Measurements from ENCODE around the gene KCNQ1OT1. TPM values are rescaled to one million over a fixed set of nuclear protein-coding genes. Genes with fewer than 3 reads are reported as not detected.

Gene KCNQ1OT1
- polyA plus RNA-seq, 3 donors, result 0.69 to 0.78 (median 0.76) TPM

- DNase-seq (ENCODE audit: low read depth in 3 of 3, low spot score in 2 of 3), result no peak
These were observed 38.1 kb upstream of the KCNQ1OT1 start for GRCh38 chr11:2737866-2738265.

DNA sequence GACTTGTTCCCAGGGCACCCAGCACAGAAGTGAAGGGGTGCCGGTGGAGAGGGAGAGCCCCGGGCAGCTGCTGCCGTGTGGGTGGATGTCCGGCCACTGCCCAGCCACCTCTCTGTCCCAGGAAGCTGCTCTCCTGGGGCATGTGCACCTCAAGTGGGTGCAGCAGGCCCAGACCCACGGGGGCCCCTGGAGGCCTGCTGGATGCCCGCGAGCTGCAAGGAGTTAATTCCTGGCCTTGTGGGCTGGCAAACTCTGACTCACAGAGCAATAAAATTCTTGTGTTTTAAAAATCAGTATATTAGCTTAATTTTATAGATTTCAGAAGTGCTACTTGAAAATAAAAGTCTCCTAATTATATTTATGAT is 37.4 kb upstream of the KCNQ1OT1 start:
- DNase-seq (ENCODE audit: low read depth in 3 of 3, low spot score in 2 of 3), result no peak

DNA sequence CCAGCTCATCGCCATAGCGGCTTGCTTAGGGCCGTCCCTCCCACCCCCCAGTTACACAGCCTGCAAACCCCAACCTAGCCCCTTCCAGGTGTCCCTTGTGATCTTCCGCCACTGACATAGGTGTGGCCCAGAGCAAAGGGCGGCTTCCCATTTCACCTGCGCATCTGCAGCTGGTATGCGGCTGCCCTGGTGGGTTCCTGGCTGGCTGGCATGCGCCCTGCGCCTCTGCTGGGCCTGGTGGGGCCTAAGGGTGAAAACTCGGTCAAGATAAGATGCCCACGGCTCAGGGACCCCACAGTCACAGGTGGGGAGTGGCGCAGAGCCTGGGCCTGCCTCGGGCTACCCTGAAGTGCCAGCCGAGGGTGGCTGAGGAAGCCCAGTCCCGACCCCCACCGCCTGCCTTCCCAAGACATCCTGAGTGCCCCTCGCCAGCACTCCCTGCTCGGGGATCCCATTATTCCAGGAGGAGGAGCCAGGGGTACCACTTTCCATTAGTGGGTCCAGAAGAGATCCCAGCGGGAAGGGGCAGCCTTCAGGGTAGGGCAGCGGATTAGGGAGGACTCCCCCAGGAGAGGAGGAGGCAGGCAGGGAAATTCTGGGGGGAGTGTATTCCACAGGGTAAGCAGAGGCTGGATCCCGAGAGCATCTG is 36.9 kb upstream of the KCNQ1OT1 start:
- DNase-seq (ENCODE audit: low read depth in 3 of 3, low spot score in 2 of 3), result no peak

DNA sequence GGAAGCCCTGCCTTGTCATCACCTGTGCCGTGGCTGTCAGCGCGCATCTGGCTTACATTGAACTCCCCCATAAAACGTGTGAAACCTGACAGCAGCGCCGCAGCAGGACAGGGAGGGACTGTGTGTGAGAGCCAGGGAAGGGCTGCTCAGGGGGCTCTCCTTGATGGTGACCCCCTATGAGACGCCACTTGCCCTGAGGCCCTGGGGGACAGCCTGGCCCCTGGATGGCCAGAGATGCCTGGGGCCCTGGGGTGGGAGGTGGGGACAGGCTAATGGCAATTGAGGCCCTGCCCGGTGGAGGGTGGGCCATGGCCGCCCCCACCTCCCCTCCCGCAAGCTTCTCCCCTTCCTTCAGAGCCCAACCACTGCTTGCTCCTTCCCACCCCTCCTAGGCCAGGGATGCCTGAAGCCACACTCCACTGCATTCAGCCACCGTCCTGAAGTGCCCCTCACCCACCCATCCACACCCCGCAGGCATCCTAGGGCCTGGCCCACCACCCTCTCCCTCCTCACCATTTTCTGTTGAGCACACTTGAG is 35.3 kb upstream of the KCNQ1OT1 start:
- DNase-seq (ENCODE audit: low read depth in 3 of 3, low spot score in 2 of 3), result no peak

- no peak for DNase-seq (ENCODE audit: low read depth in 3 of 3, low spot score in 2 of 3)
These were observed 34.6 kb upstream of the KCNQ1OT1 start for GRCh38 chr11:2734181-2735052.

DNA sequence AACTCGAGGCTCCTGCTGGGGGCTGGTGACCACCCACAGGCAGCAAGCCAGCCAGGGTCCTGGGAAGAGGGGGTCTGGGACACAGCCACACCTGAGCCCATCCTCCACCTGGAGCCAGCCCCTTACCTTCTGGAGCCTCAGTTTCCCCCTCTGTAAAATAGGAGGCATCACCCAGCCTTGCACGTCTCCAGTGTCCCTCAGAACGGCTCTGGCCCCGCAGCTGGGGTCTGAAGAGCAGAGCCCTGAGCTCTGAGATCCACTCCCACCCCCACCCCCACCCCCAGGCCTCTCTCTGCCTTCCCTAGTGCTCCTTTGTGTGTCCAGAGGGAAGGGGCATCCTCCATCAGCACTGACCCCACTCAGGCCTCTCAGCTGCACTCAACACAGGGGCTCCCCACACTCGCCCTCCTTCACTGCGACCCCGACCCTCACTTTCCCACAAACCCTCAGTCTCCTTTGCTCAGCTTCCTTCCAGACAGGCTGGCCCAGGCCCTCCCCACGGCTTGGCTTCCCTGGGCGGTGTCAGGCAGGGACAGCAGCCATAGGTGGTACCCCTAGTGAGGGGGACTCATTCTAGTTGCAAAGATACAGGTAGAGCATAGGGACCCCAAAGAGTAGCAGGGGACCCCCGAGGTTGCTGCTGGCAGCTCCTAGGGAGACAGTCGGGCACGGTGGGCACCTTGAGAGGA is 33.3 kb upstream of the KCNQ1OT1 start:
- DNase-seq (ENCODE audit: low read depth in 3 of 3, low spot score in 2 of 3), result no peak

DNA sequence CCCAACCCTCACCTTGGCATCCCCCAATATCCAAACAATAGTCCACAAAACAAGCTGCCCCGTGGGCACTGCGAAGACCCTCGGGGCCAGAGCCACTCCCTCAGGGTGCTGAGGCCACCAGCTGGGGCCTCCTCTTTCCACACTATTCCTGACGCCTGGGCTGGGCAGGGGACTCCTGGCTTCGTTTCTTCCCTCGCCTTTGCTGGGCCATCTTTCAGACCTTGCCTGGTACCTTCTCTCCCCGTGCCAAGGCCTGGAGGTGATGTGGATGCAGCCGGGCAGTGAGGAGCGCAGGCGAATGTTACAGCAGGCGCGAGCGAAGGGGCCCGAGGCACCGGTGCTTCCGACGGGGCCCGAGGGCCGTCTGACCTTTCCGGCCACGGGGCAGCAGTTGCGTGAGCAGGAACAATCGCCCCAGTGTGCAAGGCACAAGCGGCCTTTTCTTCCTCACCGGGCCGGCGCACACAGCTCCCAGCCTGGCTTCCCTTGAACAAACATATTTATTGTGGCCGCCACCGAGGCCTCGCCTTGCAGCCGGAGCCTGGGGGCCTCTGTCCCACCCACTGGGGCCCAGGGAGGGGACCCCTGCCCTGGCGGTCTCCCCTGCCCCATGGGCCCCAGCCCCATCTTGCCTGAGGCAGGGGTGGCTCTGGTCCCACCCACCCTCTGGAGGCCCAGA is 32.6 kb upstream of the KCNQ1OT1 start:
- DNase-seq (ENCODE audit: low read depth in 3 of 3, low spot score in 2 of 3), result no peak

DNA sequence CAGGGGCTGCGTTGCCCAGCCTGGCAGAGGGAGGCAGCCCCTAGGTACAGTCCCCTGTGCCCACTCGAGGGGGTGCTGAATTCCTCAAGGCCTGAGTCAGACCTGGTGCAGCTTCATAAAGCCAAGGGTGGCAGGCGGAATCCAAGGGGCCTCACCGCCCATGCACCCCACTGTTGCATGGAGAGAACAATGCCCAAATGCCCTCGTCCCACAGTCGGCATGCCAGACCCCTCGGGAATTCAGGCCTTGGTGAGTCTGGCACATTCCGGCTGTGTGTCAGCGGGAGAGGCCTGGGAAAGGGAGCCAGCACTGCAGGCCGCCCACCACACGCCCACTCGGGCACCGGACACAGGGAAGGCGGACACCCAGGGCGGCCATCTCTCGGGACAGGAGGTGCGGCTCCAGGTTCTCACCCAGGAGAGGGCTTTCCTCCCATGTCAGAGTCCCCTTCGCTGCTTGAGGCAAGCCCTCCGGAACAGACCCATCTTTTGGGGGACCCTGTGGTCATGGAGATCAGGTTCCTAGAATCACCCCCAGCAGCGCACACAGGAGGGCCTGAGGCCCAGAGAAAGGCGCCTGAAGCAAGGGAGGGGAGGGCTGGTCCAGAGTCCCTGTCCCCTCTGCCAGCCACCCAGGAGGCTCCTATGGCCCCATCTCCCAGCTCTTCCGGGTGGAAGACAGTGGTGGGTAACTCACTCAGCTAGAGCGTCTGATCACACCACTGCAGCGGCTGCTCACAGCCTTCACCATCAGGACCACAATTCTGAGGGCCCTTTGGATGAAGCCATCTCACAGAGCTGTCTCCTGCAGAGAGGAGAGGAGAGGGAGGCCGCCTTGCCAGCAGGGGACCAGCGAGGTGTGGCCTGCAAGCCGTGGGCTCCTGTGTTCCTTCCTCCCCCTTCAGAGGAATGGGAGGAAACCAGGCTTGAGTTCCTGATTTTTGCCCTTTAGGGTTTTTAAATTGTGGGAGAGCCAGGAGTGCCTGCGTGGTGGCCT is 31.6 kb upstream of the KCNQ1OT1 start:
- no peak for DNase-seq (ENCODE audit: low read depth in 3 of 3, low spot score in 2 of 3)

DNA sequence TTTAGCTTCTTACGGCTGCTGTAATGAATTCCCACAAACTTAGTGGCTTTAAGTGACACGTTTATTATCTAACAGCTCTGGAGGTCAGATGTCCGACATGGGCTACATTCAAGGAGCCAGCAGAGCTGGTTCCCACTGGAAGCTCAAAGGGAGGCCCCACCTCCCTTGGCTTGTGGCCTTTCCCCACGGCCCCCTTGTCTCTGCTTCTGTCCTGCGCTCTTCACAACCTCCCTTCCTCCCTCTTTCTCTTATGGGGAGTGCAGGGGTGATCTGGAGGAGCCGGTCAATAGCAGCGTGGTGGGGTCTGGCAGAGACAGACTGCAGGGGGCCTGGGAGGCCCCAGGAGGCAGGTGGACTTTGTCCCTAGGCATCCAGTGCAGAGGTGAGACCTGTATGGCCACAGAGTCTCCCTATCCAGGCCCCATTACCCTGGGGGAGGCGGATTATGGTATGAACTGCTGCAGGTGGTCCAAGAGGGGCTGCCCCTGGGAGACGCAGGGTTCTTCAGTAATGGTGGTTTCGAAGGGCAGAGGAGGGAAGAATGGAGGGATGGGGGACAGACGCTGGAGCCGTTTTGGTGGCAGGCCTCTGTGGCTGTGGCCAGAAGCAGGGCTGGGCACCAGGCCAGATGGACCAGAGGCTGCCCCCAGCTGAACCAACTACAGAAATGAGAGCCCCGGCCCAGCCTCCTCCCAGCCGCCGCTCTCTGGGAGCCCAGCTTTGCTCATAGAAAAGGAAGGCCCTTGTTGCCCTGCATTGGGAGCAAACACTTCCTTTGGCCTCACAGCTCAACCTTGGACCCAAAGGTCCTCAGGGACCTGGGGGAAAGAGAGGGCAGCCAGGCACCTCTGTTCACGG is 30.7 kb upstream of the KCNQ1OT1 start:
- no peak for DNase-seq (ENCODE audit: low read depth in 3 of 3, low spot score in 2 of 3)

GRCh38 chr11:2729841-2730240 is 30.0 kb upstream of the KCNQ1OT1 start:
- DNase-seq (ENCODE audit: low read depth in 3 of 3, low spot score in 2 of 3), result no peak

DNA sequence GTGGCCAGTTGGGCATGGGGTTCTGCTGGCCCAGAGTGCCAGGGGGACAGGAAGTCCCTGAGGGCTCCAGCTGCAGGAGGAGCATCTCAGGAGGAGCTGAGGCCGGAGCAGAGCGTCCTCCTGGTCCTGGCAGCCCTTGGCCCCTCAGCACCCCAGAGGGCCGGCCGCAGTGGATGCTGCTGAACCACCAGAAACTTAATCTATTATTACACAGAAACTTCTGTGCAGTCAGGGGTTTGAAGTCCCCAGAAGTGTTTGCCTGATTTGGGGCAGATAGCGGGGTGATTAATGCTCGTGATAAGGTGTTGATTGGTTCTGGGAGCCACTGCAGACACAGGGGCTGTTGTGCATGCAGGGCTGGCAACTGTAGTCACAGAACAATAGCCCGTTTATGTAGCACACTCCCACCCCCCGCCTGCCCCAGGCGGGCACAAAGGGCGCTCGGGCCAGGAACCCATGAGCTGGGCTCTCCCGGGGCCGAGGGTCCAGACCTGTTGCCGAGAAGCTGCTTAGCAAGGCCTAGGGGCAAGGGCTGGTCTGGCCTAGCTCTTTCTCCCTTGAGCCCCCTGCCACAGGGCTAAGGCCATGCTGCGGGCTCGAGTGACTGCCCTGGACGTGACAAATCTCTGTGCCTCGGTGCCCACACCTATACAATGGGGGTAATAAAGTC is 29.0 kb upstream of the KCNQ1OT1 start:
- no peak for DNase-seq (ENCODE audit: low read depth in 3 of 3, low spot score in 2 of 3)

DNA sequence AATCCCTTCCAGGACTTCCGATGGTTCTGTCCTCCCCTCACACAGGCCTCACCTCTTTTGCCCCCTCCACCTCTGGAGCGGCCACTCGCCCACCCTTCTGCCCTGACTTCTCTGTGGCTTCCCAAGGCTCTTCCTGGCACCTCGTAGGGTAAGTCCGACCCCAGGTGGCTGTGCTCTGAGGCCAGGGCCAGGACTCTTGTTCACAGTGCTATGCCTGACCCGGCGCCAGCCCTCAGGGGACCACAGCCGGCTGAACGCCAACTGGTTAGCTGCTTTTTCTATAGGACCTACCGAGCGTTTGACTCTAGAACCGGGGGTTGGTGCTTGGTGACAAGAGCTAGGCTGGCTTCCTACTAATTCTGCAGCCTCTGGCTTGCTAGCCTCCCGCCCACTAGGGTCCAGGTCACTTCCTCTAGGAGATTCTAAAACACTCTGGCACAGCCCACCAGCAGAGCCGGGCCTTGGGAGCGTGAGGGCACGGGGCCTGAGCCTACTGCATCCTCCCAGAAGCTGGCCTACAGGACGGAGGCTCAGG is 28.4 kb upstream of the KCNQ1OT1 start:
- no peak for DNase-seq (ENCODE audit: low read depth in 3 of 3, low spot score in 2 of 3)

DNA sequence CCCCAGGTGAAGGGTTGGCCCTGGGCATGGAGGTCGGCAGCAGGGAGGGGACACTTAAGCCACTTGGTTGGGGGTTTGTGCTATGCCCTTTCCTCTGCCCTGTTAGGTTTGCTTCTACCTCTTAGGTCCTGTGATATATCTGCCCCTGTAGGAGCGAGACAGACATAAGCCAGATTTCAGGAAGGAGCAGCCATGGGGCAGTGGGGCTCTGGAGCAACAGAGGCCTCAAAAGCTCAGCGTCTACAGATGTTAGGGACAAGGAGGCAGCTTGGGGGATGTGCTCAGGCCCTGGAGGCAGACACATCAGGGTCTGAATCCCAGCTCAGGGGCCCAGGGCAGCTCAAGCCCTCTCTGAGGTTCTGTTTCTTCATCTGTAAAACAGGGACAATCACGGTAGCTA is 27.2 kb upstream of the KCNQ1OT1 start:
- no peak for DNase-seq (ENCODE audit: low read depth in 3 of 3, low spot score in 2 of 3)

DNA sequence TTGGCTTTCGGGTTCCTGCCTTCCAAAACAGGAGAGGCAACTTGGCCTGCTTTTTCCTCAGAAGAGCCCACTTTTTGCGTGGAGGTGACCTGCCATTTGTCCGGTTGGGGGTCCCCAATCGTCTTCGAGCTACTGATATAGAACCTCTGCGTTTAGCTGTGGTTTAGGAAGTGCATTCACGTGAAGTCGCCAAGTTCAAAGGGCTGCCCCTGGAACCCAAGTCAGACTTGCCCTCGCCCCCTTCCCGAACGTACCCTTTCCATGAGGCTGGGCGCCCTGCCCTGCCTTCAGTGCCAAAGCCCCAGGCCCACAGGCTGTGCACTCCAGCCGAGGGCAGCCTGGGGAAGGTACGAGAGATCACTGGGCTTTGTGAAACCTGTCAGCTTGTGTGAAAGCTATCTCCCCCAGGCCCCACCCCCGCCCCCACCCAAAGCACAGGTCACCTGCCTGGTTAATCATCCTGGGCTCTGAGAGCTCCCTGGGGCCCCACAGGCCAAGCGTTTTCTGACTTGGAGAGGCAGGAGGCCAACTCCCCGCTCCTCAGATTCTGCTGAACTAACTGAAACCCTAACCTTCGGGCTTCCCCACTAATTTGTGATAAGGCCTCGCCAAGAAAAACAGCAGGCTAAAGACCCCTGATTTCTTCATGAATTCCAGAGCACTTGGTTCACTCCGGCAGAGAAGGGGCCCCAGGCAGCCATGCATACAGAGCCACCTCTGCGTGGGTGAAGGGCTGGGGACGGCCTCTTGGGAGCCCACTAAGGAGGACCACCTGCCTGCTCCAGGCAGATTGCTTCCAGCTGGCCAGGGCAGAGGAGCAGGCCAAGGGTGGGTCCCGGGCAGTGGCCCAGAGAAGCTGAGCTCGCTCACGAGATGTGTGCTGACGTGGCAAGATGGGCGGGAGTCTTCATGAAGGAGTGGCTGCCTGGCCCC is 25.8 kb upstream of the KCNQ1OT1 start:
- DNase-seq (ENCODE audit: low read depth in 3 of 3, low spot score in 2 of 3), result peak in 2 of 3 donors; percentile 56 to 62

DNA sequence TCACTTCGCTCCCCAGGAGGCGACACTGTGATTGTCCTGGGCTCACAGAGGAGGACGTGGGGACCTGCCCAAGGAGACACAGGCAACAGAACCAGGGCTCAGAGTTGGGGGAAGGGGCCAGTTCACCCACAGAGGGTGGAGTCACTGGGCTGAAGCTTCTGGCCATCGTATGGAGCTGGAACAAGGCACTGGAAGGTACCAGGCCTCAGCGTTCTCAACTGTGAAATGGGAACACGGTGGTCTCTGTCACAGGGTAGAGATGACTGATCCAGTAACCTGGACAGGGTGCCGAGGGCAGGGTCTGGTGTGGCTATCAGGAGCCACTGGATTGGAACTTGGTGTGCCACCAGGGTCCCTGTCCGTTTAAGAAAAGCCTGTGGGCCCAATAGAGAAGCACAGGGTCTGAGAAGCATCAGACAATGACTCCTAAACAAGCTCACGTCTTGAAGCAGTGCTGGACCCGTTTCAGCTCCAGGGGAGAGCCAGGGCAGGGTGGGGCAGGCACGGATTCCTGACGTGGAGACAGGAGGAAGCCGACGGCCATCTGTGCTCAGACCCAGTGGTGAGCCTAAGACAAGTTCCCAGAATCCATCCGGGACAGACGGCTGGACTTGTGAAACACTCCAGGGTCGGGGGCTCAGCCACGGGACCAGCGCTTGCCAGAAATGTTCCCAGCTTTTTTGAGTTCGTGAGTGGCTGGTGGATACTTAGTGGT is 25.0 kb upstream of the KCNQ1OT1 start:
- DNase-seq (ENCODE audit: low read depth in 3 of 3, low spot score in 2 of 3), result no peak

GRCh38 chr11:2724104-2724503 is 24.3 kb upstream of the KCNQ1OT1 start:
- peak in 1 of 3 donors; percentile 76 for DNase-seq (ENCODE audit: low read depth in 3 of 3, low spot score in 2 of 3)
